K562 (cell line): Measurements from ENCODE around the gene PEAR1. TPM values are rescaled to one million over a fixed set of nuclear protein-coding genes. Genes with fewer than 3 reads are reported as not detected.
A peak's percentile ranks its signal among the peaks of the same experiment; 100 is the strongest.

Experiments used
- CHD4 ChIP-seq: fragments of 200-600 bp; sonication (generic); IDR thresholded peaks from 3 replicates; pipeline ENCODE4 v1.6.1; 2012; ENCODE audit warnings: low read depth, mild to moderate bottlenecking, mixed read lengths, low read length, inconsistent platforms; ENCODE audit not compliant: insufficient read depth, insufficient replicate concordance, poor library complexity, severe bottlenecking
- GMEB1 ChIP-seq: fragments of 250-450 bp; sonication (Bioruptor Pico); IDR thresholded peaks from 2 replicates; pipeline ENCODE4 v1.4.0; 2020; ENCODE audit warnings: mild to moderate bottlenecking
- HIVEP1 ChIP-seq: fragments of 250-450 bp; sonication (Bioruptor Pico); IDR thresholded peaks from 2 replicates; pipeline ENCODE4 v1.4.0; 2020; ENCODE audit warnings: mild to moderate bottlenecking
- HNRNPUL1 ChIP-seq: fragments of 200-400 bp; formaldehyde crosslinking; IDR thresholded peaks from 2 replicates; pipeline ENCODE4 v1.6.1; 2017; ENCODE audit warnings: low read length
- NR2C2 ChIP-seq, 2 experiments: fragments of 200-800 bp in 1 of 2; sonication (Bioruptor generic) in 1 of 2; sonication (generic) in 1 of 2; formaldehyde crosslinking in 1 of 2; IDR thresholded peaks; 2 replicates each; pipeline versions ENCODE4 v1.6.1 to v1.8.0; 2016 to 2022; ENCODE audit warnings: mild to moderate bottlenecking in 1 of 2, missing compliant biosample characterization in 1 of 2, missing genetic modification characterization in 1 of 2, missing genetic modification reagents in 1 of 2
- PKNOX1 ChIP-seq: fragments of 450-650 bp; IDR thresholded peaks from 2 replicates; pipeline ENCODE4 v1.6.1; 2016
- RFX5 ChIP-seq: IDR thresholded peaks from 2 replicates; pipeline ENCODE4 v1.6.1; 2011; ENCODE audit warnings: low read depth, mild to moderate bottlenecking, improper control_type of control experiment, low read length
- SETDB1 ChIP-seq: IDR thresholded peaks from one replicate; pipeline ENCODE4 v1.6.1; 2012; ENCODE audit warnings: low read length, control low read depth, inconsistent platforms
- SNAPC5 ChIP-seq: fragments of 250-450 bp; sonication (Bioruptor Pico); IDR thresholded peaks from 2 replicates; pipeline ENCODE4 v1.8.0; 2021; ENCODE audit warnings: moderate library complexity, mild to moderate bottlenecking, inconsistent platforms
- ZNF133 ChIP-seq: fragments of 250-450 bp; sonication (Bioruptor Pico); IDR thresholded peaks from 2 replicates; pipeline ENCODE4 v1.4.0; 2020; ENCODE audit warnings: mild to moderate bottlenecking
- polyA plus RNA-seq, 8 experiments: library from polyadenylated mRNA; depleted of rRNA in 4 of 8; stranded (reverse) in 5 of 8; unstranded in 3 of 8; fragments of >200 nt; fragmentation: Nextera tagmentation in 2 of 8; fragmentation: Illumina TruSeq in 1 of 8; extraction: Ambion mirVana in 2 of 8; extraction: Trizol in 1 of 8; gene quantifications; 2 replicates each; pipeline versions ENCODE4 v1.2.1 to v1.2.3, GENCODE V29; 2011 to 2014; ENCODE audit warnings: inconsistent platforms in 1 of 8, missing spikeins in 1 of 8
- total RNA-seq, 7 experiments: library from RNA; depleted of rRNA in 6 of 7; stranded (reverse); fragments of >200 nt in 6 of 7; fragmentation: Illumina TruSeq in 2 of 7; extraction: Trizol in 2 of 7; gene quantifications; 2 replicates each; pipeline versions ENCODE4 v1.2.1 to v1.2.3, GENCODE V29; 2011 to 2021; ENCODE audit warnings: low replicate concordance in 1 of 7
- TF ChIP-seq, protein P1 (sequence below): fragments of 200-800 bp; sonication (Bioruptor generic); IDR thresholded peaks from 2 replicates; pipeline ENCODE4 v1.6.1; 2017; ENCODE audit warnings: missing genetic modification characterization, missing compliant biosample characterization
- TF ChIP-seq, protein P2 (sequence below): fragments of 450-650 bp; IDR thresholded peaks from 2 replicates; pipeline ENCODE4 v1.6.1; 2018; ENCODE audit not compliant: partially characterized antibody
- TF ChIP-seq, protein P3 (sequence below): sonication (generic); formaldehyde crosslinking; IDR thresholded peaks from 2 replicates; pipeline ENCODE4 v1.8.0; 2023; ENCODE audit warnings: missing genetic modification reagents, mild to moderate bottlenecking, borderline replicate concordance

PEAR1 gene
- total and polyA plus RNA-seq, 9 of the 15 experiments (the other 6 are each of a cell fraction or from before 2014, with no cell fraction given), result 0.87 to 13.9 (median 6.1) TPM

GRCh38 chr1:156882543-156882942 lies 11.0 kb upstream of the PEAR1 start (continued):
- TF ChIP-seq PKNOX1 (no peak), ZNF133 (CRISPR knock-in tag) (no peak), HNRNPUL1 (no peak), CHD4 (no peak), SNAPC5 (CRISPR knock-in tag) (no peak), HIVEP1 (CRISPR knock-in tag) (no peak), SETDB1 (no peak), RFX5 (no peak), GMEB1 (CRISPR knock-in tag) (peak; percentile 23; the same call in 1 of the 2 replicates), NR2C2 (CRISPR knock-in tag; IDR thresholded peaks at IDR 0.05) (0 out of 2 replicates have a peak, but pooled peaks have one; percentile 1), NR2C2 (tag; IDR thresholded peaks at IDR 0.05) (no peak)
- TF ChIP-seq, protein P1, sequence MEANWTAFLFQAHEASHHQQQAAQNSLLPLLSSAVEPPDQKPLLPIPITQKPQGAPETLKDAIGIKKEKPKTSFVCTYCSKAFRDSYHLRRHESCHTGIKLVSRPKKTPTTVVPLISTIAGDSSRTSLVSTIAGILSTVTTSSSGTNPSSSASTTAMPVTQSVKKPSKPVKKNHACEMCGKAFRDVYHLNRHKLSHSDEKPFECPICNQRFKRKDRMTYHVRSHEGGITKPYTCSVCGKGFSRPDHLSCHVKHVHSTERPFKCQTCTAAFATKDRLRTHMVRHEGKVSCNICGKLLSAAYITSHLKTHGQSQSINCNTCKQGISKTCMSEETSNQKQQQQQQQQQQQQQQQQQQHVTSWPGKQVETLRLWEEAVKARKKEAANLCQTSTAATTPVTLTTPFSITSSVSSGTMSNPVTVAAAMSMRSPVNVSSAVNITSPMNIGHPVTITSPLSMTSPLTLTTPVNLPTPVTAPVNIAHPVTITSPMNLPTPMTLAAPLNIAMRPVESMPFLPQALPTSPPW (CRISPR knock-in tag), result peak; percentile 51; the same call in 1 of the 2 replicates
- TF ChIP-seq, protein P2, sequence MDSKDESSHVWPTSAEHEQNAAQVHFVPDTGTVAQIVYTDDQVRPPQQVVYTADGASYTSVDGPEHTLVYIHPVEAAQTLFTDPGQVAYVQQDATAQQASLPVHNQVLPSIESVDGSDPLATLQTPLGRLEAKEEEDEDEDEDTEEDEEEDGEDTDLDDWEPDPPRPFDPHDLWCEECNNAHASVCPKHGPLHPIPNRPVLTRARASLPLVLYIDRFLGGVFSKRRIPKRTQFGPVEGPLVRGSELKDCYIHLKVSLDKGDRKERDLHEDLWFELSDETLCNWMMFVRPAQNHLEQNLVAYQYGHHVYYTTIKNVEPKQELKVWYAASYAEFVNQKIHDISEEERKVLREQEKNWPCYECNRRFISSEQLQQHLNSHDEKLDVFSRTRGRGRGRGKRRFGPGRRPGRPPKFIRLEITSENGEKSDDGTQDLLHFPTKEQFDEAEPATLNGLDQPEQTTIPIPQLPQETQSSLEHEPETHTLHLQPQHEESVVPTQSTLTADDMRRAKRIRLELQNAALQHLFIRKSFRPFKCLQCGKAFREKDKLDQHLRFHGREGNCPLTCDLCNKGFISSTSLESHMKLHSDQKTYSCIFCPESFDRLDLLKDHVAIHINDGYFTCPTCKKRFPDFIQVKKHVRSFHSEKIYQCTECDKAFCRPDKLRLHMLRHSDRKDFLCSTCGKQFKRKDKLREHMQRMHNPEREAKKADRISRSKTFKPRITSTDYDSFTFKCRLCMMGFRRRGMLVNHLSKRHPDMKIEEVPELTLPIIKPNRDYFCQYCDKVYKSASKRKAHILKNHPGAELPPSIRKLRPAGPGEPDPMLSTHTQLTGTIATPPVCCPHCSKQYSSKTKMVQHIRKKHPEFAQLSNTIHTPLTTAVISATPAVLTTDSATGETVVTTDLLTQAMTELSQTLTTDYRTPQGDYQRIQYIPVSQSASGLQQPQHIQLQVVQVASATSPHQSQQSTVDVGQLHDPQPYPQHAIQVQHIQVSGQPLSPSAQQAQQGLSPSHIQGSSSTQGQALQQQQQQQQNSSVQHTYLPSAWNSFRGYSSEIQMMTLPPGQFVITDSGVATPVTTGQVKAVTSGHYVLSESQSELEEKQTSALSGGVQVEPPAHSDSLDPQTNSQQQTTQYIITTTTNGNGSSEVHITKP, result no peak
- TF ChIP-seq, protein P3, sequence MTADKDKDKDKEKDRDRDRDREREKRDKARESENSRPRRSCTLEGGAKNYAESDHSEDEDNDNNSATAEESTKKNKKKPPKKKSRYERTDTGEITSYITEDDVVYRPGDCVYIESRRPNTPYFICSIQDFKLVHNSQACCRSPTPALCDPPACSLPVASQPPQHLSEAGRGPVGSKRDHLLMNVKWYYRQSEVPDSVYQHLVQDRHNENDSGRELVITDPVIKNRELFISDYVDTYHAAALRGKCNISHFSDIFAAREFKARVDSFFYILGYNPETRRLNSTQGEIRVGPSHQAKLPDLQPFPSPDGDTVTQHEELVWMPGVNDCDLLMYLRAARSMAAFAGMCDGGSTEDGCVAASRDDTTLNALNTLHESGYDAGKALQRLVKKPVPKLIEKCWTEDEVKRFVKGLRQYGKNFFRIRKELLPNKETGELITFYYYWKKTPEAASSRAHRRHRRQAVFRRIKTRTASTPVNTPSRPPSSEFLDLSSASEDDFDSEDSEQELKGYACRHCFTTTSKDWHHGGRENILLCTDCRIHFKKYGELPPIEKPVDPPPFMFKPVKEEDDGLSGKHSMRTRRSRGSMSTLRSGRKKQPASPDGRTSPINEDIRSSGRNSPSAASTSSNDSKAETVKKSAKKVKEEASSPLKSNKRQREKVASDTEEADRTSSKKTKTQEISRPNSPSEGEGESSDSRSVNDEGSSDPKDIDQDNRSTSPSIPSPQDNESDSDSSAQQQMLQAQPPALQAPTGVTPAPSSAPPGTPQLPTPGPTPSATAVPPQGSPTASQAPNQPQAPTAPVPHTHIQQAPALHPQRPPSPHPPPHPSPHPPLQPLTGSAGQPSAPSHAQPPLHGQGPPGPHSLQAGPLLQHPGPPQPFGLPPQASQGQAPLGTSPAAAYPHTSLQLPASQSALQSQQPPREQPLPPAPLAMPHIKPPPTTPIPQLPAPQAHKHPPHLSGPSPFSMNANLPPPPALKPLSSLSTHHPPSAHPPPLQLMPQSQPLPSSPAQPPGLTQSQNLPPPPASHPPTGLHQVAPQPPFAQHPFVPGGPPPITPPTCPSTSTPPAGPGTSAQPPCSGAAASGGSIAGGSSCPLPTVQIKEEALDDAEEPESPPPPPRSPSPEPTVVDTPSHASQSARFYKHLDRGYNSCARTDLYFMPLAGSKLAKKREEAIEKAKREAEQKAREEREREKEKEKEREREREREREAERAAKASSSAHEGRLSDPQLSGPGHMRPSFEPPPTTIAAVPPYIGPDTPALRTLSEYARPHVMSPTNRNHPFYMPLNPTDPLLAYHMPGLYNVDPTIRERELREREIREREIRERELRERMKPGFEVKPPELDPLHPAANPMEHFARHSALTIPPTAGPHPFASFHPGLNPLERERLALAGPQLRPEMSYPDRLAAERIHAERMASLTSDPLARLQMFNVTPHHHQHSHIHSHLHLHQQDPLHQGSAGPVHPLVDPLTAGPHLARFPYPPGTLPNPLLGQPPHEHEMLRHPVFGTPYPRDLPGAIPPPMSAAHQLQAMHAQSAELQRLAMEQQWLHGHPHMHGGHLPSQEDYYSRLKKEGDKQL (CRISPR knock-in tag), result no peak
